Activated naive CD4-positive, alpha-beta T cell treated with anti-CD3 and anti-CD28 coated beads, Interleukin-2, amount 10 ng/mL, durations not matched to agents 5 hours and 36 hours (primary cell): ENCODE results near the gene USP27X. TPM values are rescaled to one million over a fixed set of nuclear protein-coding genes. Genes with fewer than 3 reads are reported as not detected.

Experiments used
- total RNA-seq, 2 experiments: library from RNA; stranded (reverse); gene quantifications; one replicate each; pipeline ENCODE4 v1.2.3, GENCODE V29; 2021

The USP27X gene
- 1 to 10 TPM; 2.8 to 3.6 TPM for total RNA-seq

GRCh38 chrX:49878834-49879655, at the start of gene USP27X:
TSS of gene USP27X (plus strand) at chrX:49879484. CDS start at chrX:49880308, 824 bp downstream.

GRCh38 chrX:49922291-49923241, 43.3 kb downstream of the USP27X start, which contains the start of gene CLCN5:
TSS of gene CLCN5 (plus strand) at chrX:49922596. CDS start at chrX:49925299, 2,703 bp downstream.

Other genes starting within 250 kb of the USP27X start
- gene PAGE1, start 183.5 kb upstream of the USP27X start, total RNA-seq, result not detected
- not detected for gene PAGE4, start 50.2 kb upstream of the USP27X start, total RNA-seq
- 1 to 10 TPM; 3.1 to 3.5 TPM for gene CLCN5, start 43.1 kb downstream of the USP27X start, total RNA-seq